AG10803 (cell line): ENCODE results near the gene CIROP.
"Not testable (repeated sequence)": the region's sequence is repeated elsewhere in the genome, so short reads cannot be mapped to it uniquely, and the experiment has no call there.

Experiments
- DNase-seq: peaks from one replicate; pipeline ENCODE4 v3.0.0; 2010; ENCODE audit warnings: low read depth
- H3K4me3 ChIP-seq: 2 replicates; pipeline ENCODE4 v1.5.1; 2011; ENCODE audit warnings: mild to moderate bottlenecking, low read length, control low read depth
- CTCF ChIP-seq: conservative IDR thresholded peaks from 2 replicates; pipeline ENCODE4 v1.5.1; 2011; ENCODE audit warnings: mild to moderate bottlenecking, low read length, control low read depth, inconsistent platforms

Gene CIROP

GRCh38 chr14:23113431-23114119, 8.8 kb upstream of the CIROP start:
- TF ChIP-seq CTCF, result no peak
- H3K4me3 ChIP-seq, result no peak overlapping the region
- DNase-seq, result no peak

GRCh38 chr14:23112359-23113178, 7.8 kb upstream of the CIROP start:
- no peak for TF ChIP-seq CTCF
- DNase-seq, result no peak

DNA sequence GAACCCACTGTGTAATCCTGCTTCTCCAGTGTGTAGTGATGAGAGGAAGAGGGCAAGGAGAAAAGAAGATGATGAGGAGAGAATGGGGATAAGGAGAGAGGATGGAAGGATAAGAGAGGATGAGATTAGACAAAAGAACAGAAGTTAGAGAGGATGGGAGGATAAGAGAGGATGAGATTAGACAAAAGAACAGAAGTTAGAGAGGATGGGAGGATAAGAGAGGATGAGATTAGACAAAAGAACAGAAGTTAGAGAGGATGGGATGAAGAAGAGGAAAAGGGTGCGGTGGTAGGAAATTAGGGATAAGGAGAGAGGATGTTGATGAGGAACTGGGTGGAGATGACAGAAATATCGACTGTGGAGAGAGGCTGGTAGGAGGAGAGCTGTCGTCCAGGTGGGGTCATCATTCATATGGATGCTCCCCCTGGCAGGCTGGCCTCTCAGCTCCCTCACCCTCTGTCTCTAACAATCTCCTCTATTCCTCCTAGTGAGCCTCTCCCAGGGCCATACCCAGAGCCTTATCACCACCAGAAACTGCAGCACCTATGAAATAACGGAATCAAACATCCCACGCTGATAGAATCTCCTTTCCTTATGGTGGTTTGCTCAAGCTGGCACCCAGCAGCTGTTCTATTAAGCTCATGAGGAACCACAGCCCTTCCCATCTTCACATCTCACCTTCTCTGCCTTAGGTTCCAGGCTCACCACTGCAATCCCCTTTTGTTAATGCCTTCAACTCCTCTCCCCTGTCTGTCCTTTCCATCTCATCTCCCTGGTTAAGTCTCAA, 6.0 kb upstream of the CIROP start:
- DNase-seq, result no peak
- no peak overlapping the region for H3K4me3 ChIP-seq
- no peak for TF ChIP-seq CTCF

More at GRCh38 chr14:23112359-23113178, 7.8 kb upstream of the CIROP start:
- H3K4me3 ChIP-seq, result no peak overlapping the region

DNA sequence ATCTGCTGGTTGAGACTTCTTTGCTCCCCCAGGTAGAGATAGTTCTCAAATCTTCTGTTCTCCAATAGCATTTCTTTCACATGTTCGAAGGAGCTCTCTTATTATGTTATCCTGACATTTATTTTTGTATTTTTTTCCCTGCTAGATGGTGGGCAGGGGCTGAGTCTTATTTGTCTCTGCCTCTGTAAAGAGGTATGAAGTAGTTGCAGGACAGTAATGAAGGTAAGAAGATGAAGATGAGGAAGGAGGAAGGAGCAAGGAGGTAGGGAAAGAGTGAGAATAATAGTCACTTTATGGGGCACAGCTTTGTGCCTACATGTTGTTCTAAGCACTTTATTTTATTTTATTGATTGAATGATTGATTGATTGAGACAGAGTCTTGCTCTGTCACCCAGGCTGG, 5.0 kb upstream of the CIROP start:
- H3K4me3 ChIP-seq, result no peak overlapping the region
- no peak for TF ChIP-seq CTCF
- no peak for DNase-seq

- not testable (repeated sequence) for DNase-seq, H3K4me3 ChIP-seq
Observed at GRCh38 chr14:23108169-23108568, 3.4 kb upstream of the CIROP start.

- H3K4me3 ChIP-seq, DNase-seq: not testable (repeated sequence)
Observed at GRCh38 chr14:23107620-23108019, 2.8 kb upstream of the CIROP start.

DNA sequence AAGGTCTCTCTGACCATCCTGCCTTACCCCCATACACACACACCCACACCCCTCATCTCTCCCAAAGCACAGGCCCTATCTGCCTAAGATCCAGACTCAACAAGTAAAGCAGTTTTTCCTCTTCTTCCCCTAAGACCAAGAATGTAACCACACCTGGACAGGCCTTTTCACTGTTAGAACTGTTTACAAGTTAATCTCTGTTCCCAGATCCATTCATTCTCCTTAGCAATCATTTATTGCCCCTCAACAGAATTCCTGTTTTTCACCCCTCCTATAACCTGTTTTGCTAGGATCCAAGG, 1.9 kb upstream of the CIROP start:
- TF ChIP-seq CTCF, result no peak
- no peak overlapping the region for H3K4me3 ChIP-seq

More for the DNA sequence above, 1.9 kb upstream of the CIROP start:
- DNase-seq, result no peak
